Osteoblast (primary cell): Measurements from ENCODE around the gene STBD1. TPM values are rescaled to one million over a fixed set of nuclear protein-coding genes. Genes with fewer than 3 reads are reported as not detected.
"Not testable (repeated sequence)": the region's sequence is repeated elsewhere in the genome, so short reads cannot be mapped to it uniquely, and the experiment has no call there.

Experiments
- DNase-seq: peaks from one replicate; pipeline ENCODE4 v3.0.0; 2011; ENCODE audit warnings: low spot score, mixed read lengths; ENCODE audit not compliant: insufficient read length; ENCODE audit errors: missing footprints
- H2AFZ ChIP-seq: 2 replicates; pipeline ENCODE4 v1.6.0; 2011; ENCODE audit warnings: mild to moderate bottlenecking, low read length
- H3K27ac ChIP-seq: 2 replicates; pipeline ENCODE4 v1.5.1; 2011; ENCODE audit warnings: mild to moderate bottlenecking, low read depth, low read length, moderate library complexity
- H3K27me3 ChIP-seq: 2 replicates; pipeline ENCODE4 v1.6.0; 2012; ENCODE audit warnings: mild to moderate bottlenecking, control low read depth, inconsistent platforms, low read length, moderate library complexity; ENCODE audit not compliant: insufficient read depth
- H3K36me3 ChIP-seq: 2 replicates; pipeline ENCODE4 v1.5.1; 2011; ENCODE audit warnings: mild to moderate bottlenecking, low read length, control low read depth, moderate library complexity; ENCODE audit not compliant: insufficient read depth
- H3K4me1 ChIP-seq: 2 replicates; pipeline ENCODE4 v1.5.1; 2011; ENCODE audit warnings: mild to moderate bottlenecking, low read length, control low read depth, moderate library complexity; ENCODE audit not compliant: insufficient read depth
- H3K4me2 ChIP-seq: 2 replicates; pipeline ENCODE4 v1.6.0; 2011; ENCODE audit warnings: mild to moderate bottlenecking, low read length; ENCODE audit not compliant: insufficient read depth
- H3K4me3 ChIP-seq: fragments of 200-600 bp; sonication (generic); 3 replicates; pipeline ENCODE4 v1.5.1; 2012; ENCODE audit warnings: mild to moderate bottlenecking, low read length, inconsistent platforms; ENCODE audit not compliant: insufficient read depth
- H3K79me2 ChIP-seq: 2 replicates; pipeline ENCODE4 v1.6.0; 2012; ENCODE audit warnings: mild to moderate bottlenecking, low read length, control low read depth, inconsistent platforms; ENCODE audit not compliant: insufficient read depth
- H3K9me3 ChIP-seq: 2 replicates; pipeline ENCODE4 v1.5.1; 2011; ENCODE audit warnings: low read depth, low read length, control low read depth
- H4K20me1 ChIP-seq: 2 replicates; pipeline ENCODE4 v1.6.0; 2012; ENCODE audit warnings: mild to moderate bottlenecking, low read length, control low read depth; ENCODE audit not compliant: insufficient read depth
- total RNA-seq: library from RNA; depleted of rRNA; stranded (reverse); fragments of >200 nt; gene quantifications from 2 replicates; pipeline ENCODE4 v1.2.3, GENCODE V29; 2012
- TF ChIP-seq, protein P1 (sequence below): IDR thresholded peaks from 2 replicates; pipeline ENCODE4 v1.5.1; 2011; ENCODE audit warnings: mild to moderate bottlenecking, low read depth, low read length, moderate library complexity; ENCODE audit errors: extremely low read depth

The STBD1 gene
- total RNA-seq, 1 donor: 3.6 TPM

- H3K4me3 ChIP-seq: no peak overlapping the region
- no peaks in the 10 kb centered on the region for H3K9me3 ChIP-seq
- no peaks in the 10 kb centered on the region for H3K4me1 ChIP-seq
- H3K27ac ChIP-seq: no peak overlapping the region
- no peaks in the 10 kb centered on the region for H3K79me2 ChIP-seq
- no peaks in the 10 kb centered on the region for H4K20me1 ChIP-seq
- no peaks in the 10 kb centered on the region for H3K36me3 ChIP-seq
- H3K4me2 ChIP-seq: no peak overlapping the region
- no peak for DNase-seq
- TF ChIP-seq, protein P1, sequence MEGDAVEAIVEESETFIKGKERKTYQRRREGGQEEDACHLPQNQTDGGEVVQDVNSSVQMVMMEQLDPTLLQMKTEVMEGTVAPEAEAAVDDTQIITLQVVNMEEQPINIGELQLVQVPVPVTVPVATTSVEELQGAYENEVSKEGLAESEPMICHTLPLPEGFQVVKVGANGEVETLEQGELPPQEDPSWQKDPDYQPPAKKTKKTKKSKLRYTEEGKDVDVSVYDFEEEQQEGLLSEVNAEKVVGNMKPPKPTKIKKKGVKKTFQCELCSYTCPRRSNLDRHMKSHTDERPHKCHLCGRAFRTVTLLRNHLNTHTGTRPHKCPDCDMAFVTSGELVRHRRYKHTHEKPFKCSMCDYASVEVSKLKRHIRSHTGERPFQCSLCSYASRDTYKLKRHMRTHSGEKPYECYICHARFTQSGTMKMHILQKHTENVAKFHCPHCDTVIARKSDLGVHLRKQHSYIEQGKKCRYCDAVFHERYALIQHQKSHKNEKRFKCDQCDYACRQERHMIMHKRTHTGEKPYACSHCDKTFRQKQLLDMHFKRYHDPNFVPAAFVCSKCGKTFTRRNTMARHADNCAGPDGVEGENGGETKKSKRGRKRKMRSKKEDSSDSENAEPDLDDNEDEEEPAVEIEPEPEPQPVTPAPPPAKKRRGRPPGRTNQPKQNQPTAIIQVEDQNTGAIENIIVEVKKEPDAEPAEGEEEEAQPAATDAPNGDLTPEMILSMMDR: no peak
- H3K27me3 ChIP-seq: peaks cover 7% of the 10 kb centered on the region
- no peak overlapping the region for H2AFZ ChIP-seq
Measured at GRCh38 chr4:76279462-76279861, 27.1 kb upstream of the STBD1 start.

DNA sequence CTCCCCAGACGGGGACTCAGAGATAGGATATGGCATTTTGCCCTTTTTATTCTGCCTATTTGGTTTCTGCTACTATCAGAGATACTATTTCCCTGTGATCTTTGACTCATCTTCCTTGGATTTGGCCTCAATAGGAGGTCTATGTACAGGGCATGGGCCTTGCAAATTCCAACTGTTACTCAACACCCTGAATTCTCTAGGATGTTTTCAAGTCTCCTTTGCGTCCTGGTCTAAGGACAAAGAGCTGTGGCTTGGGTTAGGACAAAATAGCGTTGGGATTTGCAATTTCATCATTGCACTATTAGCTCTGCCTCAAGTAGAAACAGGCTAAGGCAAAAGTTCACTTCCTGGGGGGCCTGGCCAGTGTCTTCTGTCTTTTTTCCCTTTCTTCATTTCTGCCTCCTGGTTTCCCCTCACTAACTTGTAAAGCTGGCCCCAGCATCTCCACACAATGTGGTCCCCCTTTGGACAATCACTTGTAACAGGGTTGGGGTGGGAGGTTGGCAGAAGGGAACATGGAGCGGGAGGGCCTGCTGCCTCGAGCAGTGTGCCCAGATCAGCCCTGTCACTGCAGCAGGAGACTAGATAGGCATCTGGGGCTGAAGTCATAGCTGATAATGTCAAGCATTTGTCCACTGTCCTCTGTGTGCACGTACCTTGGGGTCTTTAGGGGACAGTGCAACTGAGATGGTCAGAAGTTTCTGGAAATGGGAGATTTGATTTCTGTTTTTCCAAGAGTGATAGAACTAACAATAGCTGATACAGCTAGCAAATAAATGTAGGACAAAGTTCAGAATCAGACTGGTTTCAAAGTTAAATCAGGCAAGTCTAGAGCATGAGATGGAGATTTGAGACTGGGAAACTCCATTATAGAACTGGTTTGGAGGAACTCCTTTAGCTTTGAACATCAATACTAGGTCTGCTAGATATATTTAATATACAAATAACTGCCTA is 25.8 kb upstream of the STBD1 start:
- no peak overlapping the region for H2AFZ ChIP-seq
- H4K20me1 ChIP-seq: no peaks in the 10 kb centered on the region
- H3K4me2 ChIP-seq: no peak overlapping the region
- TF ChIP-seq, protein P1: no peak
- H3K9me3 ChIP-seq: no peaks in the 10 kb centered on the region
- no peaks in the 10 kb centered on the region for H3K36me3 ChIP-seq
- H3K4me3 ChIP-seq: no peak overlapping the region
- H3K27me3 ChIP-seq: peaks cover 7% of the 10 kb centered on the region
- no peak for DNase-seq
- H3K27ac ChIP-seq: no peak overlapping the region
- H3K4me1 ChIP-seq: no peaks in the 10 kb centered on the region
- no peaks in the 10 kb centered on the region for H3K79me2 ChIP-seq

DNA sequence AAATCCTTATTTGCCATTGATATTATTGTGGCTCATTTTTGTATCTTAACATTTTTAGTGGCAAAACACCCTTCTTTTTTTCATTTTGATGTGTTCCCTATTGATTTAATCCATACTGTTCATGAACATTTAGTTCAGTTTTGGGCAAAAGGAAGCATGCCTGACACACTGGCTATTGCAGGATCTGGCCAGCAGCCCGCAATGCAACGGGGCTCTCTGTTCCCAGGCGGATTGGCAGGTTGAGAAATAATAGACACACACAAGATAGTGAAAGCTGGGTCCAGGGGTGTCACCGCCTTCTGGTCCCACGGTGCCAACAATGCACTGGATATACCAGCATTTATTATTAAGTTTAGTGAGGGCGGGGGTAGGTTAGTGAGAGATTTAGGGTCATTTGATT is 24.9 kb upstream of the STBD1 start:
- H3K27me3 ChIP-seq, H3K4me2 ChIP-seq, H3K4me1 ChIP-seq, H3K36me3 ChIP-seq, H3K27ac ChIP-seq, H3K9me3 ChIP-seq, DNase-seq, H3K79me2 ChIP-seq, H4K20me1 ChIP-seq, H2AFZ ChIP-seq, H3K4me3 ChIP-seq: not testable (repeated sequence)

DNA sequence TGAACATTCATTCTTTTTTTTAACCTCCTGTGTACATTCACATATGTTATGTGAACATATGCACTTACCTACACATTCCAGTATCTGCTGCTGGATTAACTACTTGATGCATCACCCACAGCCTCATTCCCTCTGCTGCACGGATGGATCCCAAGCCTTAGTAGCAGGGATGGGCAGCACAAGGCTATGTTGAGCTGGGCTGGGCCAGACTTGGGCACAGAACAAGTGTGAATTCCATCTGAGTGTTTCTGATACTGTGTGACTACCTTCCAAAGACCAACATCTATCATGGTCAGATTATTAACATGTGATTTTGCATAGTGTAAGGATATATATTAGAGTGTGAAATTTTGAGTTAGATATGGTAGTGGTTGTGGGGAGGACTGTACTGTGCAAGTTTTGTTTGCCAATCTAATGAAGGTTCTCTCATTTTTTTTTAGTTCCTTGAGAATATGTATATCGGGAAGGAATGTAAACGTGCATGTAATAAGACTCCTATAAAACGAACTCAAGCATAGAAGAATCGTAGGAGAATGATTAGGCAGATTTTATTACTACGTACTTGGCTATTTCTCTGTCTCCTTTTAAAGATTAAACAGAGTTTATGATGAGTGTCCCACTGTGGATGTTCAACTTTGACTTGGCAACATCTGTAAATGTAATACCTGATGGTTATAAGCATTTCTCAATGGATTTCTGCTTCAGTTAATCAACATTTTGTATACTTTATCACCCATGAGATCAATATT is 23.4 kb upstream of the STBD1 start:
- DNase-seq: no peak
- TF ChIP-seq, protein P1: no peak
- H4K20me1 ChIP-seq: no peaks in the 10 kb centered on the region

More for the DNA sequence above, 23.4 kb upstream of the STBD1 start:
- Histone ChIP-seq H3K27me3 (peaks cover 2% of the 10 kb centered on the region), H3K79me2 (no peaks in the 10 kb centered on the region), H3K9me3 (no peaks in the 10 kb centered on the region), H2AFZ (no peak overlapping the region), H3K27ac (no peak overlapping the region), H3K4me2 (no peak overlapping the region), H3K4me3 (no peak overlapping the region), H3K36me3 (no peaks in the 10 kb centered on the region), H3K4me1 (no peaks in the 10 kb centered on the region)
